ENCODE results near the gene ZNF71. TPM values are rescaled to one million over a fixed set of nuclear protein-coding genes. Genes with fewer than 3 reads are reported as not detected.
"Not testable (repeated sequence)": the region's sequence is repeated elsewhere in the genome, so short reads cannot be mapped to it uniquely, and the experiment has no call there.

Gene ZNF71
- total RNA-seq, 3 donors from 2014 or later = 5.4 to 9.8 (median 8.9) TPM

- TF ChIP-seq POLR2AphosphoS5 (IDR thresholded peaks at IDR 0.05) = no peak
- no peak for TF ChIP-seq CTCF (IDR thresholded peaks at IDR 0.05)
- TF ChIP-seq POLR2A (IDR thresholded peaks at IDR 0.05) = no peak
- no peak overlapping the region for H3K27ac ChIP-seq
- intact Hi-C loops (cut with DNase I; ENCODE audit: low total_unique reads) = no loop called here
- peaks cover 6% of the 10 kb centered on the region for H3K36me3 ChIP-seq
- H3K9me3 ChIP-seq = peaks cover 9 to 32% of the 10 kb centered on the region in 2 donors
- no peak overlapping the region for H3K4me3 ChIP-seq
- no peak for DNase-seq (ENCODE audit: low spot score in 2 of 2)
- peaks cover 0 to 9% of the 10 kb centered on the region in 2 donors for H3K4me1 ChIP-seq
- no peaks in the 10 kb centered on the region for H3K27me3 ChIP-seq
Observed at GRCh38 chr19:56668676-56669075, 73.6 kb downstream of the ZNF71 start.

- Histone ChIP-seq H3K36me3 (no peaks in the 10 kb centered on the region), H3K4me1 (peaks cover 0 to 9% of the 10 kb centered on the region in 2 donors), H3K27me3 (no peaks in the 10 kb centered on the region), H3K9me3 (peaks cover 0 to 17% of the 10 kb centered on the region in 2 donors), H3K4me3 (peak overlapping the region; percentile 61 to 76 (median 68)), H3K27ac (no peak overlapping the region)
- TF ChIP-seq POLR2AphosphoS5 (IDR thresholded peaks at IDR 0.05) (no peak), POLR2A (IDR thresholded peaks at IDR 0.05) (no peak), CTCF (IDR thresholded peaks at IDR 0.05) (no peak)
- no peak for DNase-seq (ENCODE audit: low spot score in 2 of 2)
- intact Hi-C loops (cut with DNase I; ENCODE audit: low total_unique reads) = no loop called here
Observed at GRCh38 chr19:56670401-56670960, 75.4 kb downstream of the ZNF71 start.

DNA sequence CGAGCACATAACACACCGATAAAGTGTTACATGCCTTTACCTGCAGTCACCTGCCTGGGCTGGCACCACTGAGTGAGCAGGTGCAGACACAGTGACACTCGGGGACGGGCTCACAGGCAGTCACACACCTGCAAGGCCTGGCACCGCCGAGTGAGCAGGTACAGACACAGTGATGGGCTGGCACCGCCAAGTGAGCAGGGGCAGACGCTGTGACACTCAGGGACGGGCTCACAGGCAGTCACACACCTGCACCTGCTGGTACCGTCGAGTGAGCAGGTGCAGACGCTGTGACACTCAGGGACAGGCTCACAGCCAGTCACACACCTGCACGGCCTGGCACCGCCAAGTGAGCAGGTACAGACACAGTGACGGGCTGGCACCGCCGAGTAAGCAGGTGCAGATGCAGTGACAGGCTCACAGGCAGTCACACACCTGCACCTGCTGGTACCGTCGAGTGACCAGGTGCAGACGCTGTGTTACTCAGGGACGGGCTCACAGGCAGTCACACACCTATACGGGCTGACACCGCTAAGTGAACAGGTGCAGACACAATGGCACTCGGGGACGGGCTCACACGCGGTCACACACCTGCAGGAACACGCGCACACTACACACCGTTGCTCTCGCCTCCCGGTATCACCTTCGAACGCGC is 76.0 kb downstream of the ZNF71 start:
- no peak for DNase-seq (ENCODE audit: low spot score in 2 of 2)
- intact Hi-C loops (cut with DNase I; ENCODE audit: low total_unique reads) = no loop called here
- peak overlapping the region in 1 of 2 donors; percentile 6 for H3K27ac ChIP-seq

GRCh38 chr19:56671613-56671994 is 76.5 kb downstream of the ZNF71 start, which contains the start of gene ZNF835:
Gene ZNF835 (minus strand): TSS chr19:56671757. CDS start chr19:56665198, 6,559 bp downstream.
- H3K9me3 ChIP-seq = peaks cover 0 to 14% of the 10 kb centered on the region in 2 donors
- peak; percentile 77 to 90 for DNase-seq (ENCODE audit: low spot score in 2 of 2)
- H3K4me3 ChIP-seq = peak within 1 kb of the TSS; percentile 61 to 76 (median 68)
- H3K4me1 ChIP-seq = peaks cover 0 to 9% of the 10 kb centered on the region in 2 donors
- no peaks in the 10 kb centered on the region for H3K27me3 ChIP-seq
- TF ChIP-seq POLR2A (IDR thresholded peaks at IDR 0.05) (no peak), CTCF (IDR thresholded peaks at IDR 0.05) (peak in 2 of 3 donors; percentile 13 to 19)
- H3K27ac ChIP-seq = peak within 1 kb of the TSS in 1 of 2 donors; percentile 6
- intact Hi-C loops (cut with DNase I; ENCODE audit: low total_unique reads) = no loop called here
- H3K36me3 ChIP-seq = no peaks in the 10 kb centered on the region

More for the DNA sequence above, 76.0 kb downstream of the ZNF71 start:
- H3K36me3 ChIP-seq = no peaks in the 10 kb centered on the region
- TF ChIP-seq POLR2AphosphoS5 (IDR thresholded peaks at IDR 0.05) = no peak
- TF ChIP-seq CTCF (IDR thresholded peaks at IDR 0.05) = no peak
- no peak for TF ChIP-seq POLR2A (IDR thresholded peaks at IDR 0.05)
- peaks cover 0 to 9% of the 10 kb centered on the region in 2 donors for H3K4me1 ChIP-seq
- peaks cover 0 to 14% of the 10 kb centered on the region in 2 donors for H3K9me3 ChIP-seq
- peak overlapping the region; percentile 61 to 76 (median 68) for H3K4me3 ChIP-seq
- H3K27me3 ChIP-seq = no peaks in the 10 kb centered on the region

DNA sequence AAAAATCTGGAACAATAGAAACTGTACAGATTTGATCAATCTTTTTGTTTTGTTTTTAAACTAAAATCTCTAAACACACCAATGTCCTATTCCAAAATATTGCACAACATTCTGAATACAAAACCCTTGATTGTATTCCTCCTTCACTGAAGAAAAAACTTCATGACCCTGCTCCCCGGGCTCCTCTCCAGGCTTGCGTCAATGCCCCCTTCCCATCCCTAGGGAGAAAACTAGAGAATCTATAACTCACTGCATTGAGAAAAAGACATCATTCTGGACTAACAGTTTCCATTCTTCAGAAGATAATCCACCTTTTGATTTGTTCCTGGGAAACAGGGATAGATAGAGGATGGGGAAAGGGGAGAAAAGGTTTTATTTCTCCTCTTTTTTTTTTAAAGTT is 77.5 kb downstream of the ZNF71 start:
- H3K36me3 ChIP-seq; H3K4me1 ChIP-seq; H3K27me3 ChIP-seq; DNase-seq (ENCODE audit: low spot score in 2 of 2); H3K27ac ChIP-seq; intact Hi-C loops (cut with DNase I; ENCODE audit: low total_unique reads); H3K4me3 ChIP-seq; H3K9me3 ChIP-seq: not testable (repeated sequence)

Other genes with a start within 250 kb of the ZNF71 start
- gene ZNF582, start 201.8 kb upstream of the ZNF71 start, total RNA-seq = 1 to 10 TPM; 4.3 to 9.5 (median 8.2) TPM
- 1 to 10 TPM; 4.0 to 8.8 (median 5.2) TPM for gene ZNF583, start 191.0 kb upstream of the ZNF71 start, total RNA-seq
- 1 to 10 TPM; 2.9 to 10.0 (median 6.2) TPM for gene ZNF667, start 118.0 kb upstream of the ZNF71 start, total RNA-seq
- gene ZNF471, start 87.4 kb upstream of the ZNF71 start, total RNA-seq = 10 to 100 TPM in 1 of 3 donors, 1 to 10 TPM in 2; 5.9 to 12.0 (median 8.2) TPM
- gene ZFP28, start 56.4 kb upstream of the ZNF71 start, total RNA-seq = 10 to 100 TPM; 12.3 to 13.0 (median 12.5) TPM
- 1 to 10 TPM; 2.9 to 4.1 (median 3.4) TPM for gene ZNF470, start 27.8 kb upstream of the ZNF71 start, total RNA-seq
- gene SMIM17, start 47.9 kb downstream of the ZNF71 start, total RNA-seq = under 1 TPM in 1 of 3 donors, not detected in 2; 0.33 TPM
- gene ZNF835, start 76.5 kb downstream of the ZNF71 start, total RNA-seq = 1 to 10 TPM; 3.6 to 8.0 (median 7.0) TPM
- 10 to 100 TPM in 2 of 3 donors, 1 to 10 TPM in 1; 9.1 to 24.0 (median 17.0) TPM for gene PEG3, start 245.4 kb downstream of the ZNF71 start, total RNA-seq
- gene ZIM2, start 245.4 kb downstream of the ZNF71 start, total RNA-seq = 1 to 10 TPM in 2 of 3 donors, under 1 TPM in 1; 0.48 to 1.6 (median 1.3) TPM